ENCODE results near the gene GLIS1. TPM values are rescaled to one million over a fixed set of nuclear protein-coding genes. Genes with fewer than 3 reads are reported as not detected.

GLIS1 gene
- total and polyA plus RNA-seq, 2 of the 8 experiments (the other 6 are each of a cell fraction or from before 2014, with no cell fraction given), result 0.15 to 0.22 TPM

DNA sequence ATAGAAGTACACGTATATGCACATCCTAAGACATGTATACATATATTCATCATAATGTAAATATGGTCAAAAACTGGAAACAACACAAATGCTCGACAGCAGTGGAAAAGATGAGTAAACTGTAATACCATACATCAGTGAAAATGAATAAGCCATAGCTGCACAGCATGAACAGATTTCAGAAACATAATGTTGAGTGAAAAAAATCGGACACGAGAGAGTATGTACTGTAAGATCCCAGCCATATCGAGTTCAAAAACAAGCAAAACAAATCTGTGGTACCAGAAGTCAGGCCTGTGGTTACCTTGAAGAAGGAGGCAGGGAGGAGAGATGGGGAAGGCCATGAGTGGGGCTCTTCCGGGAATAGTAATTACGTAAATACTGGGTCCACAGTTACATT, 90.4 kb downstream of the GLIS1 start:
- Histone ChIP-seq H4K5ac (ENCODE audit: insufficient read length, low read depth, low read length) (no peak overlapping the region), H4K20me1 (replicated peaks in 1 of 2; ENCODE audit: control insufficient read depth in 1 of 2, insufficient read depth in 2 of 2, low read length in 2 of 2) (no peaks in the 10 kb centered on the region), H4K8ac (ENCODE audit: extremely low read depth, insufficient read depth, low read length) (no peak overlapping the region), H3K18ac (ENCODE audit: extremely low read depth, low read length) (no peak overlapping the region), H2AK5ac (ENCODE audit: low read depth, low read length) (no peak overlapping the region), H4K91ac (replicated peaks; ENCODE audit: insufficient read length, low read length) (no peak overlapping the region), H3K4ac (replicated peaks; ENCODE audit: insufficient read length, low read depth, low read length) (no peak overlapping the region), H2BK20ac (ENCODE audit: low read length) (no peak overlapping the region), H3K4me1 (replicated peaks in 1 of 4; ENCODE audit: control insufficient read depth in 3 of 4, insufficient read depth in 4 of 4, low read length in 3 of 4) (peaks cover 0 to 2% (median under 1%) of the 10 kb centered on the region in 4 experiments; a peak in 2 of 7 replicates), H3K9me3 (ENCODE audit: insufficient read depth in 2 of 2, low read depth in 1 of 2, low read length in 1 of 2) (no peaks in the 10 kb centered on the region), H2BK12ac (ENCODE audit: low read depth, low read length) (no peak overlapping the region), H3K4me2 (ENCODE audit: insufficient read depth in 1 of 2, low read depth in 2 of 2, low read length in 2 of 2) (no peak overlapping the region), H3K79me2 (ENCODE audit: control insufficient read depth in 1 of 2, insufficient read depth in 2 of 2, low read length in 2 of 2) (no peaks in the 10 kb centered on the region), H3K9ac (replicated peaks in 1 of 4; ENCODE audit: extremely low read depth in 1 of 4, low read depth in 3 of 4, low read length in 3 of 4) (no peak overlapping the region), H3K14ac (ENCODE audit: insufficient read length) (no peak overlapping the region), H2BK15ac (ENCODE audit: low read length) (no peak overlapping the region), H2BK120ac (replicated peaks; ENCODE audit: low read depth, low read length) (no peak overlapping the region), H3K79me1 (ENCODE audit: low read depth, low read length) (no peaks in the 10 kb centered on the region), H2AFZ (ENCODE audit: low read length) (no peak overlapping the region), H3K27me3 (replicated peaks in 1 of 4; ENCODE audit: control insufficient read depth in 3 of 4, extremely low read depth in 1 of 4, insufficient read depth in 3 of 4, low read length in 3 of 4) (no peaks in the 10 kb centered on the region; a peak in 1 of 7 replicates), H3K27ac (ENCODE audit: low read depth, low read length) (no peak overlapping the region), H3K23ac (ENCODE audit: insufficient read length) (no peak overlapping the region), H2BK5ac (ENCODE audit: low read depth, low read length) (no peak overlapping the region), H3K4me3 (ENCODE audit: extremely low read depth in 1 of 4, insufficient read depth in 2 of 4, low read depth in 3 of 4, low read length in 4 of 4) (no peak overlapping the region), H3K56ac (replicated peaks; ENCODE audit: insufficient read length, low read depth, low read length) (no peak overlapping the region), H3K36me3 (ENCODE audit: control insufficient read depth in 2 of 4, insufficient read depth in 4 of 4, low read length in 3 of 4) (no peaks in the 10 kb centered on the region), H3K23me2 (ENCODE audit: low read depth, low read length) (no peaks in the 10 kb centered on the region)
- FAIRE-seq (no peak), DNase-seq (ENCODE audit: low read depth in 1 of 2, low spot score in 2 of 2) (no peak)
- WGBS, 2 experiments (ENCODE audit: extremely low coverage in 1 of 2, insufficient coverage in 1 of 2, insufficient read length in 1 of 2, insufficient replicate concordance in 2 of 2, low coverage in 1 of 2, low lambda C conversion rate in 2 of 2, missing lambda C conversion rate in 1 of 2), result 83% methylated on average over 7 of the region's 7 CpGs; no CpG with 5 or more reads in 1 of the 2 experiments
- TF ChIP-seq POLR2AphosphoS5 (IDR thresholded peaks at IDR 0.05; ENCODE audit: low read depth, low read length) (no peak), CTBP2 (IDR thresholded peaks at IDR 0.05; ENCODE audit: borderline replicate concordance, insufficient read depth, insufficient read length, low read length) (no peak), BRCA1 (IDR thresholded peaks at IDR 0.05; ENCODE audit: low read depth, low read length) (no peak), SIX5 (IDR thresholded peaks at IDR 0.05; ENCODE audit: low read depth, low read length) (no peak), TEAD4 (IDR thresholded peaks at IDR 0.05; ENCODE audit: low read depth, low read length) (no peak), NRF1 (IDR thresholded peaks at IDR 0.05; ENCODE audit: low read depth, low read length) (no peak), RBBP5 (IDR thresholded peaks at IDR 0.05; ENCODE audit: borderline replicate concordance, low read depth, low read length) (no peak), SAP30 (IDR thresholded peaks at IDR 0.05; ENCODE audit: insufficient read depth, insufficient replicate concordance, low read length) (no peak)
- POLR2A ChIA-PET (ENCODE audit: partially characterized antibody), result no interaction called here
- CTCF ChIA-PET (ENCODE audit: partially characterized antibody), result interaction anchor here (1.4 kb wide), 1 partner anchor 33 kb away, joined by 3 read pairs; no protein-coding TSS in a partner anchor

All from H1 (cell line).